ENCODE measurements around the gene ARHGAP26. TPM values are rescaled to one million over a fixed set of nuclear protein-coding genes. Genes with fewer than 3 reads are reported as not detected.

The ARHGAP26 gene
- total RNA-seq, 3 donors from 2014 or later, result 9.1 to 11.7 (median 9.7) TPM

GRCh38 chr5:143072734-143073133 is 302.6 kb downstream of the ARHGAP26 start:
- peaks cover 1% of the 10 kb centered on the region for H3K4me1 Mint-ChIP-seq (ENCODE audit: low read depth)
- no peak overlapping the region for H3K4me3 Mint-ChIP-seq
- DNase-seq, result no peak
- no peaks in the 10 kb centered on the region for H3K27me3 Mint-ChIP-seq (ENCODE audit: low read depth)
- H3K9me3 Mint-ChIP-seq, result peaks cover 7% of the 10 kb centered on the region
- H3K36me3 Mint-ChIP-seq (ENCODE audit: insufficient read depth), result peaks cover 37% of the 10 kb centered on the region
- ATAC-seq, result no peak

- ATAC-seq (no peak), DNase-seq (no peak)
- Mint-ChIP-seq H3K36me3 (ENCODE audit: insufficient read depth) (peaks cover 32% of the 10 kb centered on the region), H3K4me1 (ENCODE audit: low read depth) (no peaks in the 10 kb centered on the region), H3K9me3 (peaks cover 7% of the 10 kb centered on the region), H3K4me3 (no peak overlapping the region), H3K27me3 (ENCODE audit: low read depth) (no peaks in the 10 kb centered on the region)
Observed at GRCh38 chr5:143073766-143074165, 303.6 kb downstream of the ARHGAP26 start.

GRCh38 chr5:143074414-143074996 is 304.3 kb downstream of the ARHGAP26 start:
- Mint-ChIP-seq H3K27me3 (ENCODE audit: low read depth) (no peaks in the 10 kb centered on the region), H3K9me3 (peaks cover 7% of the 10 kb centered on the region), H3K4me1 (ENCODE audit: low read depth) (no peaks in the 10 kb centered on the region), H3K4me3 (no peak overlapping the region), H3K36me3 (ENCODE audit: insufficient read depth) (peaks cover 25% of the 10 kb centered on the region)
- no peak for DNase-seq
- ATAC-seq, result no peak

- no peak overlapping the region for H3K4me3 Mint-ChIP-seq
- ATAC-seq (no peak), DNase-seq (no peak)
- H3K4me1 Mint-ChIP-seq (ENCODE audit: low read depth), result no peaks in the 10 kb centered on the region
- H3K36me3 Mint-ChIP-seq (ENCODE audit: insufficient read depth), result peaks cover 9% of the 10 kb centered on the region
- H3K9me3 Mint-ChIP-seq, result peaks cover 4% of the 10 kb centered on the region
- H3K27me3 Mint-ChIP-seq (ENCODE audit: low read depth), result no peaks in the 10 kb centered on the region
Observed at GRCh38 chr5:143076377-143076776, 306.2 kb downstream of the ARHGAP26 start.

GRCh38 chr5:143077453-143078103 is 307.4 kb downstream of the ARHGAP26 start:
- H3K4me1 Mint-ChIP-seq (ENCODE audit: low read depth), result no peaks in the 10 kb centered on the region
- no peaks in the 10 kb centered on the region for H3K27me3 Mint-ChIP-seq (ENCODE audit: low read depth)
- H3K36me3 Mint-ChIP-seq (ENCODE audit: insufficient read depth), result peaks cover 3% of the 10 kb centered on the region
- DNase-seq (no peak), ATAC-seq (no peak)
- H3K9me3 Mint-ChIP-seq, result no peaks in the 10 kb centered on the region
- no peak overlapping the region for H3K4me3 Mint-ChIP-seq

GRCh38 chr5:143078313-143078712 is 308.1 kb downstream of the ARHGAP26 start:
- Mint-ChIP-seq H3K36me3 (ENCODE audit: insufficient read depth) (peaks cover 3% of the 10 kb centered on the region), H3K4me3 (no peak overlapping the region), H3K27me3 (ENCODE audit: low read depth) (no peaks in the 10 kb centered on the region), H3K9me3 (no peaks in the 10 kb centered on the region), H3K4me1 (ENCODE audit: low read depth) (no peaks in the 10 kb centered on the region)
- DNase-seq (no peak), ATAC-seq (no peak)

GRCh38 chr5:143078971-143079370 is 308.8 kb downstream of the ARHGAP26 start:
- ATAC-seq, result no peak
- Mint-ChIP-seq H3K9me3 (no peaks in the 10 kb centered on the region), H3K4me1 (ENCODE audit: low read depth) (no peaks in the 10 kb centered on the region), H3K27me3 (ENCODE audit: low read depth) (no peaks in the 10 kb centered on the region), H3K4me3 (no peak overlapping the region), H3K36me3 (ENCODE audit: insufficient read depth) (peaks cover 9% of the 10 kb centered on the region)
- DNase-seq, result no peak

GRCh38 chr5:143080407-143080806 is 310.2 kb downstream of the ARHGAP26 start:
- Mint-ChIP-seq H3K36me3 (ENCODE audit: insufficient read depth) (peaks cover 10% of the 10 kb centered on the region), H3K4me3 (no peak overlapping the region), H3K4me1 (ENCODE audit: low read depth) (no peaks in the 10 kb centered on the region), H3K9me3 (no peaks in the 10 kb centered on the region), H3K27me3 (ENCODE audit: low read depth) (no peaks in the 10 kb centered on the region)
- ATAC-seq (no peak), DNase-seq (no peak)

- DNase-seq, result no peak
- H3K4me1 Mint-ChIP-seq (ENCODE audit: low read depth), result no peaks in the 10 kb centered on the region
- no peak for ATAC-seq
- H3K27me3 Mint-ChIP-seq (ENCODE audit: low read depth), result no peaks in the 10 kb centered on the region
- peaks cover 10% of the 10 kb centered on the region for H3K36me3 Mint-ChIP-seq (ENCODE audit: insufficient read depth)
- no peak overlapping the region for H3K4me3 Mint-ChIP-seq
- no peaks in the 10 kb centered on the region for H3K9me3 Mint-ChIP-seq
Observed at GRCh38 chr5:143080982-143081381, 310.8 kb downstream of the ARHGAP26 start.

GRCh38 chr5:143083006-143083405 is 312.8 kb downstream of the ARHGAP26 start:
- ATAC-seq, result no peak
- DNase-seq, result no peak
- Mint-ChIP-seq H3K4me1 (ENCODE audit: low read depth) (no peaks in the 10 kb centered on the region), H3K27me3 (ENCODE audit: low read depth) (no peaks in the 10 kb centered on the region), H3K4me3 (no peak overlapping the region), H3K9me3 (no peaks in the 10 kb centered on the region), H3K36me3 (ENCODE audit: insufficient read depth) (peaks cover 12% of the 10 kb centered on the region)

GRCh38 chr5:143084407-143084806 is 314.2 kb downstream of the ARHGAP26 start:
- Mint-ChIP-seq H3K36me3 (ENCODE audit: insufficient read depth) (peaks cover 14% of the 10 kb centered on the region), H3K4me3 (no peak overlapping the region), H3K27me3 (ENCODE audit: low read depth) (no peaks in the 10 kb centered on the region), H3K4me1 (ENCODE audit: low read depth) (no peaks in the 10 kb centered on the region), H3K9me3 (no peaks in the 10 kb centered on the region)
- DNase-seq (no peak), ATAC-seq (no peak)

GRCh38 chr5:143085319-143085917 is 315.2 kb downstream of the ARHGAP26 start:
- ATAC-seq (no peak), DNase-seq (no peak)
- Mint-ChIP-seq H3K36me3 (ENCODE audit: insufficient read depth) (peaks cover 16% of the 10 kb centered on the region), H3K9me3 (no peaks in the 10 kb centered on the region), H3K4me3 (no peak overlapping the region), H3K27me3 (ENCODE audit: low read depth) (no peaks in the 10 kb centered on the region), H3K4me1 (ENCODE audit: low read depth) (no peaks in the 10 kb centered on the region)

GRCh38 chr5:143086546-143086907 is 316.4 kb downstream of the ARHGAP26 start:
- peaks cover 16% of the 10 kb centered on the region for H3K36me3 Mint-ChIP-seq (ENCODE audit: insufficient read depth)
- H3K27me3 Mint-ChIP-seq (ENCODE audit: low read depth), result no peaks in the 10 kb centered on the region
- peaks cover 4% of the 10 kb centered on the region for H3K4me1 Mint-ChIP-seq (ENCODE audit: low read depth)
- H3K9me3 Mint-ChIP-seq, result no peaks in the 10 kb centered on the region
- ATAC-seq, result no peak
- no peak overlapping the region for H3K4me3 Mint-ChIP-seq
- DNase-seq, result no peak

GRCh38 chr5:143086908-143087637 is 316.9 kb downstream of the ARHGAP26 start:
- Mint-ChIP-seq H3K36me3 (ENCODE audit: insufficient read depth) (peaks cover 16% of the 10 kb centered on the region), H3K9me3 (no peaks in the 10 kb centered on the region), H3K4me3 (no peak overlapping the region), H3K4me1 (ENCODE audit: low read depth) (peaks cover 4% of the 10 kb centered on the region), H3K27me3 (ENCODE audit: low read depth) (no peaks in the 10 kb centered on the region)
- DNase-seq (no peak), ATAC-seq (no peak)
